ENCODE data around the gene NFATC3. TPM values are rescaled to one million over a fixed set of nuclear protein-coding genes. Genes with fewer than 3 reads are reported as not detected.

NFATC3 gene
- total RNA-seq, 1 experiment from 2014 or later, result 12.1 TPM

- no peaks in the 10 kb centered on the region for H3K9me2 ChIP-seq (replicated peaks; ENCODE audit: low read length)
- H3K27me3 ChIP-seq (ENCODE audit: low read length), result no peaks in the 10 kb centered on the region
Observed at GRCh38 chr16:68096491-68096890, 11.3 kb downstream of the NFATC3 start.

DNA sequence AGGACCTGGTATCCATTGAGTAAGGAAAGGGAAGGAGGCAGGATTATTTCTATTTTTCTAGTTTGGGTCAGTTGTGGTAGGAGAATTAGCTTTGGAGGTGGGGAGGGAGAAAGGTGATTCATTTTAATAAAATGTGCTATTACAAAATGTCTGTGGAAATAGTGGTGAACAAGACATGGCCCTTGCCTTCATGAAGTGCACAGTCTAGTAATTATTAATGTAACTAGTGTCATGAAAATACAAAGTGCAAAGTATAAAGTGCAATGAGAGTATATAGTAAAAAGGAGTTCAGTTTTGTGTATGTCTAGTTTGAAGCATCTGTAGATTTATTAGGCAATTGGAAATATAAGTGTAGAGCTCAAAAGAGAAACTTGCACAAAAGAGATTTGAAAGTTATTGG is 11.9 kb downstream of the NFATC3 start:
- H4K20me1 ChIP-seq (ENCODE audit: low read length), result no peaks in the 10 kb centered on the region; the same call in 1 of the 2 replicates
- H3K79me2 ChIP-seq (ENCODE audit: low read length), result peaks cover 80% of the 10 kb centered on the region
- intact Hi-C loops (cut with micrococcal nuclease), result no loop called here
- H3K27me3 ChIP-seq (ENCODE audit: low read length), result no peaks in the 10 kb centered on the region
- ATAC-seq, result no peak
- no peaks in the 10 kb centered on the region for H3F3A ChIP-seq (ENCODE audit: low read length, unreplicated experiment)
- POLR2A ChIA-PET (ENCODE audit: unreplicated experiment), result no interaction called here
- TF ChIP-seq, protein P1, sequence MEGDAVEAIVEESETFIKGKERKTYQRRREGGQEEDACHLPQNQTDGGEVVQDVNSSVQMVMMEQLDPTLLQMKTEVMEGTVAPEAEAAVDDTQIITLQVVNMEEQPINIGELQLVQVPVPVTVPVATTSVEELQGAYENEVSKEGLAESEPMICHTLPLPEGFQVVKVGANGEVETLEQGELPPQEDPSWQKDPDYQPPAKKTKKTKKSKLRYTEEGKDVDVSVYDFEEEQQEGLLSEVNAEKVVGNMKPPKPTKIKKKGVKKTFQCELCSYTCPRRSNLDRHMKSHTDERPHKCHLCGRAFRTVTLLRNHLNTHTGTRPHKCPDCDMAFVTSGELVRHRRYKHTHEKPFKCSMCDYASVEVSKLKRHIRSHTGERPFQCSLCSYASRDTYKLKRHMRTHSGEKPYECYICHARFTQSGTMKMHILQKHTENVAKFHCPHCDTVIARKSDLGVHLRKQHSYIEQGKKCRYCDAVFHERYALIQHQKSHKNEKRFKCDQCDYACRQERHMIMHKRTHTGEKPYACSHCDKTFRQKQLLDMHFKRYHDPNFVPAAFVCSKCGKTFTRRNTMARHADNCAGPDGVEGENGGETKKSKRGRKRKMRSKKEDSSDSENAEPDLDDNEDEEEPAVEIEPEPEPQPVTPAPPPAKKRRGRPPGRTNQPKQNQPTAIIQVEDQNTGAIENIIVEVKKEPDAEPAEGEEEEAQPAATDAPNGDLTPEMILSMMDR (conservative IDR thresholded peaks at IDR 0.05; ENCODE audit: low read depth, low read length), result no peak
- no peak for TF ChIP-seq EZH2 (IDR thresholded peaks at IDR 0.05; ENCODE audit: low read length, unreplicated experiment)
- TF ChIP-seq EZH2phosphoT487 (IDR thresholded peaks at IDR 0.05; ENCODE audit: borderline replicate concordance, low read length), result no peak
- H2AFZ ChIP-seq (ENCODE audit: low read length), result no peak overlapping the region
- no peaks in the 10 kb centered on the region for H3K9me2 ChIP-seq (replicated peaks; ENCODE audit: low read length)
- no peak overlapping the region for H3K4me2 ChIP-seq (ENCODE audit: low read length)
- no peaks in the 10 kb centered on the region for H3K36me3 ChIP-seq (ENCODE audit: low read depth, low read length)
- CTCF ChIA-PET, result no interaction called here
- H3K9ac ChIP-seq (ENCODE audit: low read length), result no peak overlapping the region
- H3K27ac ChIP-seq (ENCODE audit: low read length), result no peak overlapping the region
- no peaks in the 10 kb centered on the region for H3K9me3 ChIP-seq (ENCODE audit: low read length)
- H3K4me3 ChIP-seq (ENCODE audit: low read length), result no peak overlapping the region
- H3K4me1 ChIP-seq (ENCODE audit: insufficient read depth, low read length), result no peaks in the 10 kb centered on the region
- no peak for DNase-seq
- no TSS peak for BruUV-seq (replicated peaks)

More at GRCh38 chr16:68096491-68096890, 11.3 kb downstream of the NFATC3 start:
- H3K36me3 ChIP-seq (ENCODE audit: low read depth, low read length), result no peaks in the 10 kb centered on the region
- no peaks in the 10 kb centered on the region for H3F3A ChIP-seq (ENCODE audit: low read length, unreplicated experiment)
- TF ChIP-seq, protein P1 (conservative IDR thresholded peaks at IDR 0.05; ENCODE audit: low read depth, low read length), result no peak
- no peak for TF ChIP-seq EZH2 (IDR thresholded peaks at IDR 0.05; ENCODE audit: low read length, unreplicated experiment)
- no peak for TF ChIP-seq EZH2phosphoT487 (IDR thresholded peaks at IDR 0.05; ENCODE audit: borderline replicate concordance, low read length)
- peaks cover 82% of the 10 kb centered on the region for H3K79me2 ChIP-seq (ENCODE audit: low read length)
- CTCF ChIA-PET, result interaction anchor here (0.5 kb wide), 1 partner anchor 142 kb away, joined by 3 read pairs; no protein-coding TSS in a partner anchor
- no peaks in the 10 kb centered on the region; the same call in 1 of the 2 replicates for H4K20me1 ChIP-seq (ENCODE audit: low read length)
- H3K4me1 ChIP-seq (ENCODE audit: insufficient read depth, low read length), result no peaks in the 10 kb centered on the region
- no peak overlapping the region for H3K9ac ChIP-seq (ENCODE audit: low read length)
- DNase-seq (no peak), ATAC-seq (no peak)
- no peaks in the 10 kb centered on the region for H3K9me3 ChIP-seq (ENCODE audit: low read length)
- H2AFZ ChIP-seq (ENCODE audit: low read length), result no peak overlapping the region
- H3K4me2 ChIP-seq (ENCODE audit: low read length), result no peak overlapping the region
- no peak overlapping the region for H3K4me3 ChIP-seq (ENCODE audit: low read length)
- POLR2A ChIA-PET (ENCODE audit: unreplicated experiment), result no interaction called here
- H3K27ac ChIP-seq (ENCODE audit: low read length), result no peak overlapping the region
- BruUV-seq (replicated peaks), result no TSS peak
- intact Hi-C loops (cut with micrococcal nuclease), result no loop called here

DNA sequence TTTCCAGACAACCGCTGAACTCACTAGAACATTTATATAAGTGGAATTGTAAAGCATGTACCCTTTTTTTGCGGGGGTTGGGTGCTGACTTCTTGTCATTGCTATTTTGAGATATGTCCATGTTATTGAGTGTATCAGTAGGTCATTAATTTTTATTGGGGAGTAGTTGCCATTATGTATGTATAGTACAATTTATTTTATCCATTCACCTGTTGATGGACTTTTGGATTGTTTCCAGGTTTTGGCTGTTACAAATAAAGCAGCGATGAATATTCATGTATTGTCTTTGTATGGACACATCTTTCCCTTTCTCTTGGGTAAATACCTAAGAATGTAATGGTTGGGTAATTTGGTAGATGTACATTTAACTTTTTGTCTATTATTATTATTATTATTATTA is 12.7 kb downstream of the NFATC3 start:
- TF ChIP-seq EZH2phosphoT487 (IDR thresholded peaks at IDR 0.05; ENCODE audit: borderline replicate concordance, low read length), result no peak
- TF ChIP-seq, protein P1 (conservative IDR thresholded peaks at IDR 0.05; ENCODE audit: low read depth, low read length), result no peak
- no peak for TF ChIP-seq EZH2 (IDR thresholded peaks at IDR 0.05; ENCODE audit: low read length, unreplicated experiment)
- Histone ChIP-seq H3K4me1 (ENCODE audit: insufficient read depth, low read length) (no peaks in the 10 kb centered on the region), H3K79me2 (ENCODE audit: low read length) (peaks cover 78% of the 10 kb centered on the region), H3K9ac (ENCODE audit: low read length) (no peak overlapping the region), H3K4me2 (ENCODE audit: low read length) (no peak overlapping the region), H2AFZ (ENCODE audit: low read length) (no peak overlapping the region), H3K27me3 (ENCODE audit: low read length) (no peaks in the 10 kb centered on the region), H4K20me1 (ENCODE audit: low read length) (no peaks in the 10 kb centered on the region; the same call in 1 of the 2 replicates), H3K9me3 (ENCODE audit: low read length) (no peaks in the 10 kb centered on the region), H3K9me2 (replicated peaks; ENCODE audit: low read length) (no peaks in the 10 kb centered on the region), H3K4me3 (ENCODE audit: low read length) (no peak overlapping the region), H3F3A (ENCODE audit: low read length, unreplicated experiment) (no peaks in the 10 kb centered on the region), H3K36me3 (ENCODE audit: low read depth, low read length) (no peaks in the 10 kb centered on the region), H3K27ac (ENCODE audit: low read length) (no peak overlapping the region)
- ChIA-PET CTCF (no interaction called here), POLR2A (ENCODE audit: unreplicated experiment) (no interaction called here)
- BruUV-seq (replicated peaks), result no TSS peak
- DNase-seq (no peak), ATAC-seq (no peak)
- intact Hi-C loops (cut with micrococcal nuclease), result no loop called here

All from PC-3 (cell line).